Adrenal gland (tissue), 12 donors: ENCODE results near the gene PIK3C2B. TPM values are rescaled to one million over a fixed set of nuclear protein-coding genes. Genes with fewer than 3 reads are reported as not detected.
A peak's percentile ranks its signal among the peaks of the same experiment; 100 is the strongest.

Experiments
- DNase-seq, 7 donors: peaks; one replicate each; pipeline ENCODE4 v3.0.0-alpha.2; 2019 to 2020
- H3K27ac ChIP-seq, 5 donors: fragments of 200-600 bp; sonication (generic) in 4 of 5; 1 replicate in 3 of 5; 2 replicates in 2 of 5; pipeline versions ENCODE4 v1.5.1 to v1.8.0; 2016 to 2020; ENCODE audit warnings: mild to moderate bottlenecking in 1 of 5
- H3K27me3 ChIP-seq: fragments of 200-600 bp; 2 replicates; pipeline ENCODE4 v1.8.0; 2021
- H3K36me3 ChIP-seq, 2 donors: fragments of 200-600 bp; replicated peaks in 1 of 2; 1 replicate in 1 of 2; 2 replicates in 1 of 2; pipeline versions ENCODE4 v1.5.1 to v1.8.0; 2018 to 2022
- H3K4me1 ChIP-seq, 2 donors: fragments of 200-600 bp; replicated peaks in 1 of 2; 1 replicate in 1 of 2; 2 replicates in 1 of 2; pipeline versions ENCODE4 v1.5.1 to v1.8.0; 2018 to 2021
- H3K4me3 ChIP-seq, 4 donors: fragments of 200-600 bp; sonication (generic) in 3 of 4; one replicate each; pipeline ENCODE4 v1.5.1; 2016 to 2018
- H3K9me3 ChIP-seq, 3 donors: fragments of 200-600 bp; sonication (generic) in 1 of 3; replicated peaks in 1 of 3; 1 replicate in 2 of 3; 2 replicates in 1 of 3; pipeline versions ENCODE4 v1.5.1 to v1.8.0; 2016 to 2021
- POLR2A ChIP-seq, 2 donors: fragments of 450-650 bp; IDR thresholded peaks; one replicate each; pipeline ENCODE4 v1.6.1; 2017; ENCODE audit warnings: antibody characterized with exemption in 2 of 2, mild to moderate bottlenecking in 2 of 2, moderate library complexity in 1 of 2
- WGBS, 4 donors: extraction: QIAGEN DNeasy Blood & Tissue Kit in 2 of 4; methylation state at CpG; one replicate each; pipeline versions ENCODE4 v1.1.5 to v1.1.7; 2013 to 2017; 5-methylcytosine and 5-hydroxymethylcytosine counted together
- intact Hi-C, 2 donors: fragments of 100-400 bp; cut with DNase I; formaldehyde crosslinking; loops; one replicate each; pipeline versions ENCODE4 v1.14.1 to v1.15.0; 2022 to 2023
- polyA plus RNA-seq, 3 donors: library from polyadenylated mRNA; stranded (reverse); fragments of 200-250 nt in 2 of 3; fragments of 350-450 nt in 1 of 3; fragmentation: Illumina TruSeq in 1 of 3; extraction: RNeasy Lipid Tissue Mini Kit (QIAGEN cat#74804) in 1 of 3; gene quantifications; one replicate each; pipeline ENCODE4 v1.2.3, GENCODE V29; 2013 to 2014
- total RNA-seq, 9 donors: library from RNA; depleted of rRNA in 4 of 9; stranded (reverse); fragments of >200 nt in 4 of 9; fragments of 120-200 nt in 1 of 9; fragmentation: NEBNext Ultra II Directional in 1 of 9; extraction: Animal tissue kit (Norgen Biotek cat#: 25700) in 1 of 9; gene quantifications; one replicate each; pipeline versions ENCODE4 v1.1.0 to v1.2.4, GENCODE V29; 2013 to 2023
- TF ChIP-seq, protein P1 (sequence below), 6 experiments: fragments of 450-650 bp in 4 of 6; fragments of 200-600 bp in 2 of 6; sonication (generic) in 1 of 6; IDR thresholded peaks; 1 replicate in 5 of 6; 2 replicates in 1 of 6; pipeline versions ENCODE4 v1.5.1 to v1.8.0; 2016 to 2021; ENCODE audit warnings: antibody characterized with exemption in 6 of 6, mild to moderate bottlenecking in 2 of 6, moderate library complexity in 1 of 6
- donor health status: healthy with polysubstance abuse.
- donor health status: Bipolar disorder and iron deficiency.
- donor health status: DM: yes; HTN: yes; CAD: no.
- donor health status: DM: no; HTN: no; CAD: no.
- donor health status: DM: no; HTN: no; CAD: no.
- donor health status: DM: yes; HTN: yes; CAD: no.

The PIK3C2B gene
- total and polyA plus RNA-seq, 12 donors = 2.3 to 22.9 (median 15.0) TPM

DNA sequence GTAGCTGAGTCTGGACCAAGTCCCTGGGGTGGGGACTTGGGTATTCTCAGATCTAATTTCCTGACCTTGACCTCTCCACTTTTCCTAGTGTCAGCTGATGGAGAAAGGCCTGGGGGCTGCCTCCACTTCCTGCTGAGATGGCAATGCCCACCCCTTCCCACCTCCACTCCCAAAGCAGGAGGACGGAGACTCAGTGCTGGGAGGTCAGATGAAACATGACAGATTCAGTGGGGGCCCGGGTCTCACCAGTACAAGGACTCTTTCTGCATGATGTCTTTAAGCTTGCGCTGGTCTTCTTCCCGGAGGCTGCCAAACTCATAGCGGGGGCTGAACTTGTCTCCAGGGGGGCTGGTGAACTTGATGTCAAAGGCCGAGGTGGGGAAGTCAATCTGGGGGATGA, 47.4 kb downstream of the PIK3C2B start:
- peak in 1 of 7 donors; percentile 4 for DNase-seq
- peaks cover 0 to 15% of the 10 kb centered on the region in 2 donors for H3K4me1 ChIP-seq
- H3K4me3 ChIP-seq = no peak overlapping the region
- H3K27me3 ChIP-seq = no peaks in the 10 kb centered on the region
- no peak for TF ChIP-seq POLR2A (IDR thresholded peaks at IDR 0.05)
- TF ChIP-seq, protein P1, sequence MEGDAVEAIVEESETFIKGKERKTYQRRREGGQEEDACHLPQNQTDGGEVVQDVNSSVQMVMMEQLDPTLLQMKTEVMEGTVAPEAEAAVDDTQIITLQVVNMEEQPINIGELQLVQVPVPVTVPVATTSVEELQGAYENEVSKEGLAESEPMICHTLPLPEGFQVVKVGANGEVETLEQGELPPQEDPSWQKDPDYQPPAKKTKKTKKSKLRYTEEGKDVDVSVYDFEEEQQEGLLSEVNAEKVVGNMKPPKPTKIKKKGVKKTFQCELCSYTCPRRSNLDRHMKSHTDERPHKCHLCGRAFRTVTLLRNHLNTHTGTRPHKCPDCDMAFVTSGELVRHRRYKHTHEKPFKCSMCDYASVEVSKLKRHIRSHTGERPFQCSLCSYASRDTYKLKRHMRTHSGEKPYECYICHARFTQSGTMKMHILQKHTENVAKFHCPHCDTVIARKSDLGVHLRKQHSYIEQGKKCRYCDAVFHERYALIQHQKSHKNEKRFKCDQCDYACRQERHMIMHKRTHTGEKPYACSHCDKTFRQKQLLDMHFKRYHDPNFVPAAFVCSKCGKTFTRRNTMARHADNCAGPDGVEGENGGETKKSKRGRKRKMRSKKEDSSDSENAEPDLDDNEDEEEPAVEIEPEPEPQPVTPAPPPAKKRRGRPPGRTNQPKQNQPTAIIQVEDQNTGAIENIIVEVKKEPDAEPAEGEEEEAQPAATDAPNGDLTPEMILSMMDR (IDR thresholded peaks at IDR 0.05) = no peak
- 81 to 93% (median 88%) methylated on average over 5 to 6 of the region's 6 CpGs for WGBS, 4 donors
- H3K9me3 ChIP-seq = no peaks in the 10 kb centered on the region
- intact Hi-C loops = loop anchor here (2.0 to 5.0 kb wide), 2 partner anchors 45 to 54 kb away; partner anchors contain the start of gene PIK3C2B (in 1 of the 2)
- H3K27ac ChIP-seq = no peak overlapping the region
- H3K36me3 ChIP-seq = peaks cover 0 to 26% of the 10 kb centered on the region in 2 donors

DNA sequence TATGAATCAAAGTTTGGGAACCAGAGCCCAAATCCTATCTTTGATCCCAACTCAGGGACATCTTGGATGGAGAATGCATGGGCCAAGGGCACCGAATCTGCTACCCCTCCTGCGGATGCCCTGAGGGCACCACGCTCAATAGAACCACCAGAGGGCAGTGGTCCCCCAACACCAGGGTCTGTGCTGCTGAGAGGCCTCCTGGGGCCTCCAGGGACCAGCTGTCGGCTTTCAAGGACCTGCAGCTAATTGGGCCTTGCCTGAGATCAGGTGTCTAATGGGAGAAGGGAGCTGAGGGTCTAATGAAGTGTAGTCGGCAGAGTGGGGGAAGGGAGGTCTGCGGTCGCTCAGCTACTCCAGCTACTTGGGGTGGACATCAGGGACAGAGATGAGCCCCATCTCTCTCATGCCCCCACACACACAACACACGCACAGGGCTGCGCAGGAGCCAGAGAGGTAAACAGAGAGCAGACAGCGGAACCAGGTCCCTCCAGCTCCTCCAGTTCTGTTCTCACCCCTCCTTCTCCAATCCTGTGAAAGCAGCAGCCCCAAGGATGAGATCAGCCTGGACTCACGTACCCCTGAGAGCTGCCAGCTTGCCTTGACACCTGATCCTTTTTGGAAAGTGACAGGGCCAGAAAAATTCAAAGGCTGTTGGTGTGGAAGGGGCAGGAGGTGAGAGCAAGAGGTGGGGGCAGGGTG, 48.0 kb downstream of the PIK3C2B start:
- intact Hi-C loops = loop anchor here (2.0 to 5.0 kb wide), 2 partner anchors 46 to 54 kb away; partner anchors contain the start of gene PIK3C2B (in 1 of the 2)
- no peak for TF ChIP-seq POLR2A (IDR thresholded peaks at IDR 0.05)
- TF ChIP-seq, protein P1 (IDR thresholded peaks at IDR 0.05) = peak; percentile 59 to 82 (median 73)
- peaks cover 0 to 26% of the 10 kb centered on the region in 2 donors for H3K36me3 ChIP-seq
- H3K4me1 ChIP-seq = peaks cover 0 to 15% of the 10 kb centered on the region in 2 donors
- no peak overlapping the region for H3K27ac ChIP-seq
- 42 to 73% (median 44%) methylated on average over 7 to 11 of the region's 11 CpGs for WGBS, 4 donors
- DNase-seq = peak; percentile 68 to 88 (median 79)
- no peaks in the 10 kb centered on the region for H3K9me3 ChIP-seq
- no peak overlapping the region for H3K4me3 ChIP-seq
- no peaks in the 10 kb centered on the region for H3K27me3 ChIP-seq

DNA sequence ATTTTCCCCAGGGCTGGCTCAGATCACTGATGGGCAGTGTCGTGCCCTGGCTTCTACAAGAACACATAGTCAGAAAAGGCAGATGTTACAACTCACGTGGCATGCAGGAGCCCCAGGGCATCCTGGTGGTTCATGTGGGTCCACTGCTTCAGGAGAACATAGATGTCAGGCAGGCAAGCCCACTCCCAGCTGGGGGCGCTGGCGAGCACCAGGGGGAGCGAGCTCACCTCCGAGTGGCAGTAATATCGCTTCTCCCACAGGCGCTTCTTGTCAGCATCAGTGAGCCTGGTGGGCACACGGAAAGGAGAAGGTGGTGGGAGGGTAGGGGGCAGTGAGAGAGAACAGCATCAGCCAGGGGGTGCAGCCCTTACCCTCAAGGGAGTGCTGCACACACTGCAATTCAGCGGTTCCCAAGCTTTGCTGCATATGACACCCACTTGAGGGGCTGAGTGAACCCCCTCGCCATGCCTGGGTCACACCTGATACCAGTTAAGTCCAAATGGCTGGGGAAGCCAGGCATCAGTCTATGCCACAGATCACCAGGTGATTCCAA, 48.7 kb downstream of the PIK3C2B start:
- peaks cover 0 to 32% of the 10 kb centered on the region in 2 donors for H3K36me3 ChIP-seq

More for the DNA sequence above, 48.7 kb downstream of the PIK3C2B start:
- H3K27ac ChIP-seq = no peak overlapping the region
- TF ChIP-seq, protein P1 (IDR thresholded peaks at IDR 0.05) = peak in 2 of 6 experiments; percentile 14 to 37
- no peak for TF ChIP-seq POLR2A (IDR thresholded peaks at IDR 0.05)
- no peak overlapping the region for H3K4me3 ChIP-seq
- intact Hi-C loops = loop anchor here (2.0 to 5.0 kb wide), 2 partner anchors 46 to 55 kb away; partner anchors contain the start of gene PIK3C2B (in 1 of the 2)
- peaks cover 0 to 15% of the 10 kb centered on the region in 2 donors for H3K4me1 ChIP-seq
- no peaks in the 10 kb centered on the region for H3K27me3 ChIP-seq
- H3K9me3 ChIP-seq = no peaks in the 10 kb centered on the region
- DNase-seq = peak in 3 of 7 donors; percentile 36 to 76 (median 52)
- WGBS, 4 donors = 54 to 60% (median 55%) methylated on average over 10 to 11 of the region's 11 CpGs

Other genes with a start within 250 kb of the PIK3C2B start
- gene PLEKHA6, start 134.9 kb downstream of the PIK3C2B start, total RNA-seq = 10 to 100 TPM in 1 of 9 donors, 1 to 10 TPM in 8; 2.2 to 13.8 (median 5.5) TPM
- 10 to 100 TPM in 1 of 3 donors, 1 to 10 TPM in 2; 3.0 to 12.8 (median 3.6) TPM for gene PLEKHA6, start 134.9 kb downstream of the PIK3C2B start, polyA plus RNA-seq
- gene PPP1R15B, start 83.0 kb downstream of the PIK3C2B start, total RNA-seq = 10 to 100 TPM; 31.8 to 58.9 (median 44.1) TPM
- 10 to 100 TPM in 1 of 3 donors, 1 to 10 TPM in 2; 6.8 to 29.9 (median 8.6) TPM for gene PPP1R15B, start 83.0 kb downstream of the PIK3C2B start, polyA plus RNA-seq
- 10 to 100 TPM; 11.3 to 77.4 (median 47.1) TPM for gene MDM4, start 21.6 kb upstream of the PIK3C2B start, total RNA-seq
- gene MDM4, start 21.6 kb upstream of the PIK3C2B start, polyA plus RNA-seq = 10 to 100 TPM; 13.0 to 24.3 (median 15.9) TPM
- gene LRRN2, start 190.9 kb upstream of the PIK3C2B start, total RNA-seq = 1 to 10 TPM; 1.1 to 8.7 (median 2.9) TPM
- 1 to 10 TPM; 2.4 to 3.5 (median 3.5) TPM for gene LRRN2, start 190.9 kb upstream of the PIK3C2B start, polyA plus RNA-seq